Motor neuron (in vitro differentiated cells): Measurements from ENCODE around the gene LDLRAD4. TPM values are rescaled to one million over a fixed set of nuclear protein-coding genes. Genes with fewer than 3 reads are reported as not detected.

Experiments used
- ATAC-seq, 8 experiments: fragments of 200-7000 bp; cut with Tn5 transposase; replicated peaks in 6 of 8; 2 replicates each; pipeline ENCODE4 v1.8.0; 2021; ENCODE audit warnings: mild to moderate bottlenecking in 8 of 8, moderate library complexity in 8 of 8
- H3K27ac ChIP-seq, 2 donors: fragments of 250-450 bp; sonication (Bioruptor Pico); 2 replicates each; pipeline ENCODE4 v1.9.0; 2021; ENCODE audit warnings: antibody characterized with exemption in 2 of 2, mild to moderate bottlenecking in 2 of 2, moderate library complexity in 1 of 2
- H3K4me1 ChIP-seq, 2 donors: fragments of 250-450 bp; sonication (Bioruptor Pico); replicated peaks in 1 of 2; 2 replicates each; pipeline ENCODE4 v1.6.1; 2021; ENCODE audit warnings: antibody characterized with exemption in 2 of 2, mild to moderate bottlenecking in 2 of 2, moderate library complexity in 1 of 2
- H3K4me3 ChIP-seq, 5 donors: fragments of 250-450 bp; sonication (Bioruptor Pico); 2 replicates each; pipeline ENCODE4 v1.9.0; 2021; ENCODE audit warnings: antibody characterized with exemption in 5 of 5, mild to moderate bottlenecking in 5 of 5, moderate library complexity in 4 of 5
- WGBS, 10 experiments: fragments of 450-650 bp; shearing (Covaris generic); methylation state at CpG; one replicate each; pipeline ENCODE4 v1.0.0; 2022; 5-methylcytosine and 5-hydroxymethylcytosine counted together
- in situ Hi-C, 9 experiments: fragments of 400-800 bp; cut with MboI; loops; one replicate each; pipeline ENCODE4 v1.15.0; 2021; ENCODE audit warnings: low sequenced_read_pairs in 9 of 9, low pct_unique_long_range_greater_than_20kb in 2 of 9; ENCODE audit not compliant: unreplicated experiment in 9 of 9
- total RNA-seq, 8 experiments: library from RNA; unstranded; fragments of 300-600 nt; gene quantifications; 2 replicates each; pipeline versions ENCODE4 v1.2.3 to v1.2.4, GENCODE V29; 2022

Gene LDLRAD4
- total RNA-seq, 8 experiments from 2014 or later, result 0.25 to 39.8 (median 1.8) TPM

DNA sequence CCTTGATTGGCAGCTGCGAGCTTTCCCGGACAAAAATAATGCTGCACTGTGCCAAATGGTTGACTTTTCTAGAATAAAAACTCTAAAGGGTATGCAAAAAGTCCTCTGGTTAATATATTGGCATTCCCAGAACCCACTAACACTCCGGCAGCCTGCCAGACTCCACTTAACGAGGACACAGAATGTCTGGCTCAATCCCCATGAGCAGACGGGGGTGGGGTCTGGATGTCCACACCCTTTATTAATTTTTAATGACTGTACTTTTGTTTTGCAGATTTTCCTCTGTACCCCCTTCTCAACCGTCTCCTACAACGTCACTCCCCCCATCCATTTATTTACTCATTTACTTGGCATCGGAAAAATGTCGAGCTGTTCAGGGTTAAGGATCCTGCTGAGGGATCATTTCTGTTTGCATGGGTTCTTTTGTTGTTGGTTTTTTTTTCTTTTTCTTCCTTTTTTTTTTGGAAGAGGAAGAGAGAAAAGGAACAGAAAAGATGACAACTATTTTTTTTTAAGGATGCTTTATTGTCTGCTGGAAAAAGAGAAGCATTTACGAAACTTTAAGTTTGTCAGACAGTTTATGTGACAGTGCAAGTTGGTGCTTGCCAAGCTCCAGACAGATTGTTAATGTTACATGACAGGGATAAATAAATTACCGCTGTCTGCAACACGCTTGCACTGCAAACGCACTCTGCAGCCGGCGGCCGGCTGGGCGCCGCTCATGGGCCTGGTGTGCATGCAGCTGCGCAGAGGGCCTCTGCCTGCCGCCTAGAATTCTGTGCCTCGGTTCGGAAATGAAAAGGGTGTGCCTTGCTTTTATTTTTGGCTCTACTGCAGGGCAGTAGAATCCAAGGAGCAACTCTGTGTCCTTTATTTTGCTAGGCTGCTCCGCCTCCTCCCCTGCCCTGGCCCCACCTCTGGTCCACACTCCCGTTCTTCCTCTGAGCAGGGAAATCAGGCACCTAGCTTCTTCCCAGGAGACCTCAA is 3.6 kb downstream of the LDLRAD4 start:
- H3K4me3 ChIP-seq, result no peak overlapping the region
- 0 to 53% (median 29%) methylated on average over 4 to 19 of the region's 24 CpGs for WGBS, 10 experiments
- peak in 7 of 8 experiments; percentile 4 to 89 (median 26) for ATAC-seq
- peaks cover 0 to 14% of the 10 kb centered on the region in 2 donors for H3K4me1 ChIP-seq
- in situ Hi-C loops, result loop anchor here in 4 of 9 experiments (25.0 kb wide), 3 partner anchors 290 to 415 kb away; no protein-coding TSS in a partner anchor
- H3K27ac ChIP-seq, result no peak overlapping the region

DNA sequence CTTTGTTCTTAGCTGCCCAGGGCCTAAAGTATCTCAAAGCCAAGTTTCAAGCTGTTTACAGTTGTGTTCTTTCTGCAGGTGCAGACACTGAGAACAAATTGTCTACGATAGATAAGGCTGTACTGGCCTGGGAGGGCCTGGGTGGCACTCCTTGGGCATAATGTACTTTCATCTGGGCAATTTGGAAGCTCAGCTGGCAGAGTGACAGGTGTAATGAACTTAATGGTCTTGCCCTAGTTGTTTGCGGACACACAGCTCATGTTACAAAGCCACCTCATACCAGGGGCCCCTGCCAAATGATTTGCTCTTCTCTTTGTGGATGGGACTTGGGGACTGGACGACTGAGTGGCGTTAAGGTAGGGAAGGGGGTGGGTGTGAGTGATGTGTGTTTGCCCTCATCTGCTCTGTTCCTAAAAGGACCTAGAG is 4.3 kb downstream of the LDLRAD4 start:
- WGBS, 10 experiments, result 40 to 83% (median 69%) methylated on average over 1 to 4 of the region's 4 CpGs; no CpG with 5 or more reads in 6 of the 10 experiments
- in situ Hi-C loops, result loop anchor here in 4 of 9 experiments (25.0 kb wide), 3 partner anchors 289 to 414 kb away; no protein-coding TSS in a partner anchor
- Histone ChIP-seq H3K4me1 (peaks cover 0 to 14% of the 10 kb centered on the region in 2 donors), H3K4me3 (no peak overlapping the region), H3K27ac (no peak overlapping the region)
- no peak for ATAC-seq

DNA sequence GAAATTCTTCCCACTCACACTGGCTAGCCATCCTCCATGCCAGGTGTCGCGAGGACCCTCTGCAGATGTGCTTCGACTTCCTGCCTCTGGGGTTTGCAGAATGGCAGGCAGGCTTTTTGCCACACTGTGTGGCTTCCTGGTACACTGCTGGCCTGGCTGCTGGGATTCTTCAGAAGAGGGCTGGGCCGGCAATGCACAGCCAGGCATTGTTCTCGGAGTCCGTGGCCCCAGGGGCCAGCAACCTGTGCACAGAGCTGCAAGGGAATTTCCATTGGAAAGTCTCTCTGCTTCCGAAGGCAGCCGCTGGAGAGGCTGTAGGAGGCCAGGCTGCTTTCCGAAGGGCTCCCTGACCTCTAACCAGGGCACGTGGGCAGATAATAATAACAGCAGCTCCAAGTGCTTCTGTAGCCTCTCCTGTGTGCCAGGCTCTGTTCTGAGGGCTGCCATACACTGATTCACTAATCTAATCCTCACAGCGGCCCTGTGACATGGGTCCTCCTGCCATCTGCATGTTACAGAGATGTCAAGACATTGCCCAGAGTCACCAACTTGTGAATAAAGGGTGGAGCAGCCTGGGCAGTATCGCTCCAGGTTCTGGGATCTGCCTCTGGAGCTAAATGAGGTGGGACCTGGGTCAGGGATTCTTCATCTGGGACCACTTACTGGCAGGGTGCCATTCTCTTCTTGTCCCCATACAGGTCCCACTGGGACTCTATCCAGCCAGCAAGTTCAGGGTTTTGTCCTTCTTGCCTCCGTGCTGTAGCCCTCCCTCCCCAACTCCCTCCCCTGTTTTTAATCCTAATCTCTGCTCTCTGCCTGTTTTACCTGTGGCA is 5.0 kb downstream of the LDLRAD4 start:
- 55 to 100% (median 85%) methylated on average over 1 to 6 of the region's 13 CpGs; no CpG with 5 or more reads in 2 of the 10 experiments for WGBS, 10 experiments
- Histone ChIP-seq H3K4me1 (peaks cover 0 to 14% of the 10 kb centered on the region in 2 donors), H3K27ac (no peak overlapping the region), H3K4me3 (no peak overlapping the region)
- in situ Hi-C loops, result loop anchor here in 4 of 9 experiments (25.0 kb wide), 3 partner anchors 289 to 414 kb away; no protein-coding TSS in a partner anchor
- no peak for ATAC-seq

DNA sequence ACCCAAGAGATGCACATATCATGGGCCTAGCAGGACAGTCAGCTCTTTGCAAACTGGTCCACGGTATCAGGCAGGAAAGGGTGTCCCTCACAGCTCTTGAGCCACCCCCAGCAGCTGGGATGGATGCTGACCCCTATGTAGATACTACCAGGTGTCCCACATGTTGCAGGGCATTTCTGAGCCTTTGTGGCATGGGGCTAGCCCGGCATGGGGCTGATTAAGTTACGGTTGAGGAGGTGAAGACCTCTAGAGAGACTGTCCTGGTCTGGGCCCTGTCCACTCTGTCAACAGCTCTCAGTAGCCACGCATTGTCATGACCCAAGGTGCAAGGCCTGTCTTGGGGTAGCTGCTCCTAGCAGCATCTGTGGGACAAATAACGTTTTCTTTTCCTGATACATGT is 6.7 kb downstream of the LDLRAD4 start:
- Histone ChIP-seq H3K4me1 (peaks cover 0 to 14% of the 10 kb centered on the region in 2 donors), H3K27ac (no peak overlapping the region), H3K4me3 (no peak overlapping the region)
- ATAC-seq, result no peak
- in situ Hi-C loops, result no loop called here
- 50 to 100% (median 78%) methylated on average over 1 to 4 of the region's 5 CpGs for WGBS, 10 experiments

DNA sequence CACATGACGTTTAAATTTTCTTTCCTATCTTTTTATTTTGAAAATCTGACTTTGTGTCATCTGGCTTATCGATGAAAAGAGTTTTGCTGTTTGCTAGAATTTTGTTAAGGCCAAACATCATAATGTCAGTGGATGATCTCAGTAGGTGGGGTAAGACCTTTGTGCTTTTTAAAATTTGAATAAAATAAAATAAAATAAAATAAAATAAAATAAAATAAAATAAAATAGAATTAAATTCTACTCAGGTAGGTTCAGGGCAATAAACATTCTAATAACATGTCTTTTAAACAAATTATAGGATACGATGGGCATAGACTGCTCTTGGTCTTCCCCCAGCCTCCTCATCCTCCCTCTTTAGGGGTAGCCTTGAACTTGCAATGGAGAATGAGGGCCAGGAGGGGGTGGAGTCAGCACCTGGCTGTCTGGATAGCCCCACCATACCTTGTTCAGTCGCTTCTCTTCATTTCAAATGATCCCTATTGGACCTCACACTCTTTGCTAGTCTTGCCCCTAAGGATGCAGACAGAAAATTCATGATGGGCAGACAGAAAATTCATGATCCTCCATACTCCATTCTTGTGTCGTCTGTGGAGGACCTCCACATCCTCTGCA is 8.1 kb downstream of the LDLRAD4 start:
- no peak for ATAC-seq
- in situ Hi-C loops, result no loop called here
- Histone ChIP-seq H3K4me3 (no peak overlapping the region), H3K4me1 (peaks cover 0 to 14% of the 10 kb centered on the region in 2 donors), H3K27ac (no peak overlapping the region)
- WGBS, 10 experiments, result 55 to 96% (median 85%) methylated on average over 2 to 5 of the region's 5 CpGs

DNA sequence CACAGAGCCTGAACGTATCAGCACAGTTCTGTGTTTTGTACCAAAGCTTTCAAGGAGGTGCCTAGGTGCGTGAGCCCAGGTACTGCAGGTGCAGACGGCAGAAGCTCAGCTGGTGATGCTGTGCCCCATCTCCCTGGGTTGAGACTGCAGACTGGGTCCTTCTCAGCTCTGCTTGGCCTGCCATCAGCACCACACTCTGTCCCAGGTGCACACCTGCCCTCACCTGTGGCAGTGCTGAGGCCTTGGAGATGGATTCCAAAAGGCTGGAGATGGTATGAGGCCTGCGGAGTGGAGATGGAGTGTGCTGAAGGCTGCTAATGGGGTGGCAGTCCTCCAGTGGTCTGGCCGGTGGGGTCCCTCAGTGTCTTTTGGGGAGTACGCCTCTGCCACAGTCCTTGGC is 9.3 kb downstream of the LDLRAD4 start:
- H3K27ac ChIP-seq, result no peak overlapping the region
- 50 to 100% (median 85%) methylated on average over 1 to 5 of the region's 6 CpGs; no CpG with 5 or more reads in 2 of the 10 experiments for WGBS, 10 experiments
- no peak for ATAC-seq
- H3K4me3 ChIP-seq, result no peak overlapping the region
- H3K4me1 ChIP-seq, result peaks cover 0 to 3% of the 10 kb centered on the region in 2 donors
- in situ Hi-C loops, result no loop called here

DNA sequence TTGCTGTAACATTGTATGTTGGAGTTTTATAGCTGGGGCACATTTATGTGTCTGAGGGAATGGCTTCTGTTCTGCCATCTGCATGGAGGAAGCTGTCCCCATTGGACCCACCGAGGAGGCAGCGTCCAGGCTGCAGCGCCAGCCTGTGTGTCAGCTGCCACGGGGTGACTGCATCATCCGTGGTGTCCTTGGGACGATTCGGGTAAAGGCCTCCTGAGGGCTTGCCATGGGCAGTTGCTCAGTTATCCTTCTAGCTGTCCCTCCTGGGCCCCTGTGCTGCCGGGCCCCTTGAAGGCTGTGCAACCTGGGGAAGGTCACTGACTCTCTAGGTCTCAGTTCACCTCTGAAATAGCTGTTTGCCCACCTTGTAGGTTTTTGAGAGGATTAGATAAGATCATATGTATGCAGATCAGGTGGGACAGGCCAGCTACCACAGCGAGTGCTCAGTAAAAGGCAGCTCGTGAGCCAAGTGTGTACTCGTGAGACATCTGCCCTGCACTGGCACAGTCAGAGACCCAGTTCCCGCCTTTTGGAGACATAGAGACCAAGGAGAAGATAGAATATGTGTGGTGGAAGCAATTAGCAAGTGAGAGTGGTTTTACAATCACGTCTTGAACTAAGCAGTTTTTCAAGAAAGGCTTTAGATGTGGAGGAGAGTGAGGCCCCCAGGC is 10.6 kb downstream of the LDLRAD4 start:
- no peak overlapping the region for H3K27ac ChIP-seq
- no peak for ATAC-seq
- in situ Hi-C loops, result no loop called here
- no peak overlapping the region for H3K4me3 ChIP-seq
- 62 to 100% (median 90%) methylated on average over 1 to 8 of the region's 13 CpGs; no CpG with 5 or more reads in 3 of the 10 experiments for WGBS, 10 experiments
- no peaks in the 10 kb centered on the region for H3K4me1 ChIP-seq

DNA sequence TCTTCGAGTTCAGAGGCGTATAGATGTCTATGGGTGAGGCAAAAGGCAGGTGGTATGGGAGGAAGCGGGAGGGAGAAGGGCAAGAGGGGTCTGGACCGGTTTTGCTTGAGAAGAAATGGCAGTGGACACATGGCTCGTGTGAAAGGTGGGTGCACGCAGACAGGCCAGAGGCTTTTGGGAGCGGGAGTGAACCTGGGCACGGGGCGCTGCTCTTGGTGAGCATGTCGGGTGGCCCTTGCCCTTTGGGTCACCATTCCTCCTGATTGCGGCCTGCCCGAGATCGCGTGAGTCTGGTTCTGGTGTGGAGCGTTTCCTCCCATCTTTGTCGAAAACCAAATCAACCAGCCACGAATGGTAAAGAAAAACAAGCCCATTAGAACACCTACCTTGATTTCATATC is 12.6 kb downstream of the LDLRAD4 start:
- in situ Hi-C loops, result no loop called here
- 72 to 94% (median 87%) methylated on average over 5 to 9 of the region's 17 CpGs; no CpG with 5 or more reads in 3 of the 10 experiments for whole genome bisulfite sequencing, 10 experiments
- no peak for ATAC-seq
- H3K27ac ChIP-seq, result no peak overlapping the region
- H3K4me1 ChIP-seq, result no peaks in the 10 kb centered on the region
- H3K4me3 ChIP-seq, result no peak overlapping the region

DNA sequence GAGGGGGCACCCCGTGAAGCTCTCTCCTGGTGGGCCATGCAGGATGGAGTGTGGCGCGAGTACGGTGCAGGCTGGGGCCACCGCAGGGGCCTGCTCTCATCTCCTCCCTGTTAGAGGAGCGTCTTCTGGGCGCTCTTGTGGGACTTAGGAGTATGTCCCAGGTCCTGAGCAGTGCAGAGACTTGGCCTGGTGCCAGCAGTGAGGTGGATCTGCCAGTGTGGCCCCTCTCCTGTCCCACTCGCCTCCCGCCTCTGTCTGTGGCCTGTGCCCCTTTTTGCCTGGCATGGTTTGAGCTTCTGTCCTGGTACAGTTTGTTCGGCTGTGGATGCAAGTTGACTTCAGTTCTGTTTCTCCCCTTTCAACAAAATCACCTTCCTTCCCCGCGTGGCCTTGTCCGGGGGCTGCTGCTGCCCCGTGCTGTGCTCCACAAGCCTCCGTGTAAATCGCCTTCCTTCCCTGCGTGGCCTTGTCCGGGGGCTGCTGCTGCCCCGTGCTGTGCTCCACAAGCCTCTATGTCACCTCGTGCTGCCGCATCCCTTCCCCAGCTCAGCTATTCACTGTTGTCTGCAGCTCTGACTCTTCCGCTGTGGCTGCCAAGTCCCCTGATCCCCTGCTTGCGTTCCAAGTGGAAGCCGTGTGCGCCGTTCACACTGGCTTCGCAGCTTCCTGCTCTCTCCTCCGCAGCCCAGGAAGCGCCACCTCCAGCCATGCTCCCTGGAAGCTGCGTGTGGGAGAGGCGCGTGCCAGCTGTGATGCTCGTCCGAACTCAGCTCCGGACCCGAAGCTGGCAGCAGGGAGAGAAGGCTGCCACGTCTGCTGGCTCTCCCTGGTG is 13.7 kb downstream of the LDLRAD4 start:
- in situ Hi-C loops, result no loop called here
- no peaks in the 10 kb centered on the region for H3K4me1 ChIP-seq
- no peak overlapping the region for H3K4me3 ChIP-seq
- H3K27ac ChIP-seq, result no peak overlapping the region
- peak in 2 of 8 experiments; percentile 24 to 27 for ATAC-seq
- WGBS, 10 experiments, result 17 to 97% (median 85%) methylated on average over 4 to 13 of the region's 37 CpGs; no CpG with 5 or more reads in 2 of the 10 experiments

DNA sequence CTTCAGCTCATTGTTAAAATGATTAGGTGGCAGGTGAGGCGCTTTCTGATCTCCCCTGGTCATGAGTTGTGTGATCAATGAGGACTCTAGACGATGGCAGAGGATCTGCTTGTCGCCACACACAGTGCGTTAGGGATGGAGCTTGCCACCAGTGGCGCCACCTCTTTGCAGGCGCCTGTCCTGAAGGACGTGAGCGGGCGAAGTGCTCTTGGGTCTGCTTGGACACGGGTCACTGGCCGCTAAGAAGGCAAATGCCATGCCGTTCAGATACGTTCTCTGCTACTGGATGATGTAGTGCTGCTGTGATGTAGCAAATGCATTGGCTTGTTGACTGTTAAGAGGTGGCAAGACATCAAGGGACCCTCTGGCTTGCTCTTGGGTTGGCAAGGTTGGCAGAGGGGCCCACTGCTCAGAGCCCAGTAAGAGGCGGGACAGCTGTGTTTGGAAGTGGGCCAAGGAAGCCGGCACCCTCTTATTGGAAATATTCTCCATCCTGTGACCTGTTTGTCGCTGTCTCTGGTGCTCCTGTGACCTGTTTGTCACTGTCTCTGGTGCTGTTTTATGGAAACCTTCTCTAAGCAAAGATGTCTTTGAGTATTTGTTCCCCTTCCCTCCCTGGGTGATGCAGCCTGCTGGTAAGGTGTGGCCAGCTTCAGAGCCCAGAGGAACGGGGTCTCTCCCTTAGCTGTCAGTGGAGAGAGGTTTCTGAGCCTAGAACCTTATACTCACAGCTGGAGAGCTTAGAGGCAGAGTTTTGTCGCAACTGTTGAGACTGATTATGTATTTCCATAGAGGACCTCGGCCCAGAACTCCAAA is 14.6 kb downstream of the LDLRAD4 start:
- no peaks in the 10 kb centered on the region for H3K4me1 ChIP-seq
- ATAC-seq, result no peak
- H3K4me3 ChIP-seq, result no peak overlapping the region
- in situ Hi-C loops, result no loop called here
- WGBS, 10 experiments, result 20 to 100% (median 88%) methylated on average over 1 to 12 of the region's 19 CpGs; no CpG with 5 or more reads in 3 of the 10 experiments
- H3K27ac ChIP-seq, result no peak overlapping the region
